HG02884 (cell line): ENCODE results near the gene COA8.

Source experiments
- ATAC-seq: cut with Tn5 transposase; IDR thresholded peaks from one replicate; pipeline ENCODE4 v1.9.1; 2021; ENCODE audit warnings: mild to moderate bottlenecking, moderate library complexity; ENCODE audit not compliant: unreplicated experiment

The COA8 gene

DNA sequence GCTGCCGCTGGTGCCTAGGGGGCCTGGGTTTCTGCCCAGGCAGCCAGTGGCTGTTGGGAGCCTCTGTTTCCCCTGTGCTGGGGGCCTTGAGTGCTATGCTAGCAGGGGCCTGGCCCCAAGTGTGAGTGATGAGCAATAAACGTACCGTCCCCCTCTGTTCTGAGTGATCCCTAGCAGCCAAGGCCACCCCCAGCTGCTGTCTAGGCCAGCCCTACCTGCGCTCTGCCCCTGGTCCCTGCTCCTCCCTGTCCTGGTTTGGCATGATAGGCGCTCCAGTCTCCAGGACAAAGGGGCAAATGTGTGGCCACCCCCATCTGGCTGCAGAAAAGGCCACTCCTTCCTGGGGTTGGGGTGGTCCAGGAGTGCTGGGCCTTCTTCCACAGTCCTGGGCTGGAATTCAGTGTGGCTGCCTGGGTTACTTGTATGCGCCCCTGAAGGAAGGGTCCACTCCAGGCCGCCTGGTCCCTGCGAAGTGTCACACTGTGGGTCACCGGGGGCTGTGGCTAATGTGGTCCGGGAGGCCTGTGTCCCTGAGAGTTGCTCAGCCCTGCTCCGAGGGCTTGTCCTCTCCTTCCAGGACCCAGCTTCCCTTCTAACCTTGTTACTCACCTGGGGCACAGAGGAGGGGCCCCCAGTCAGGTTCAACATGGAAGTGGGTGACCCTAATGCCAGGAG, 26.7 kb upstream of the COA8 start:
- ATAC-seq = no peak

DNA sequence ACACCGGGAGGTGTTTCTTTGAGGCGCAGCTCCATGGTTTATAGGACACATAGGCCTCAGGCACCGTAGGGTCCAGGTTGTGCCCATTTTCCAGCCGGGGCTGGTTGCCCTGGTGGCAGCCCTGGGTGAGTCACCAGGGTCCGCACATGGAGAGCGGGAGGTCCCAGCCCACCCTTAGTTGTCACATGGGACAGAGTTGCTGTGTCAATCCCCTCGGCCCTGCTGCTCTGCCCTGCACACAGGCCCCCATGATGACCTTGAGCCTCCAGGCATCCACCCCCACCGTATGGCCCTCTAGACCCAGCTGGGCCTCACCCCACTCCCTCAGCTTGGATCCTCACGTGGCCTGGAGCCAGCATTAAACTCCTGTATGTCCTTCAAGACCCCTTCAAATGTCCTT, 26.1 kb upstream of the COA8 start:
- ATAC-seq = no peak

DNA sequence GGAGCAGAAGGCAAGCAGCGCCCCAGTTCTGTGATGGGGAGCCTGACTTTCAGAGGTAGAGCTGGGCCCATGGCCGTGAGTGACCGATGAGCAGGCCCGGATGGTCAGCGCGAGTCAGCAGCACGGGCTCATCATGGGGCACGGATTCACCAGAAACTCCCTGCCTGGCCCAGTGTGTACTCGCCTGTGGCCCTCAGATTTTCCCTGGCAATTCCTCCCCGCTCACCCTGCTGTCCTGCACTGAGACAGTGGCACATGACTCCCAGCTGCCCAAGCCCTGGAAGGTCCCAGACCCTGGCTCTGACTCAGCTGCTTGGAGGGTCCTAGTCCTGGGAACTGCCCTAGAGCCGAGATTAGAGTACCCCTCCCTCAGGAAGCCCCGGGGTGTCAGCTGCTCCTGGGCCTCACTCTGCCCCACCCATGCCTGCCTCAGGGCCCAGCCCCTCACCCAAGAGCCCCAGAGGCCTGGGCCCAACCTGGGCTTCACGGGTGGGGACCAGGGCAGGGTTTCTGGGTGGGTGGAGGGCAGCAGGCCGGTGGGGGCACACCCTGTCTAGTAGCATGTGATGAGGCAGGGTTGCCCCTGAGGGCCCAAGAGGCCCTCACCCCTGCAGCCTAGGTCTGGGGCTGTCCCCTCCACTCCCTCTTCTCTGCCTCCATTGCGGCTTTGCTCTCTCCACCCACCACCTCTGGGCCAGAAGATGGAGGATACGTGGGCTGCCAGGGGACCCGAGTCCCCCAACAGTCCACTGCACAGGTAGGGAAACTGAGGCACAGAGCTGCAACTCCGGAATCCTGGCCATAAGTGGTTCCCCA, 25.4 kb upstream of the COA8 start:
- ATAC-seq = no peak

DNA sequence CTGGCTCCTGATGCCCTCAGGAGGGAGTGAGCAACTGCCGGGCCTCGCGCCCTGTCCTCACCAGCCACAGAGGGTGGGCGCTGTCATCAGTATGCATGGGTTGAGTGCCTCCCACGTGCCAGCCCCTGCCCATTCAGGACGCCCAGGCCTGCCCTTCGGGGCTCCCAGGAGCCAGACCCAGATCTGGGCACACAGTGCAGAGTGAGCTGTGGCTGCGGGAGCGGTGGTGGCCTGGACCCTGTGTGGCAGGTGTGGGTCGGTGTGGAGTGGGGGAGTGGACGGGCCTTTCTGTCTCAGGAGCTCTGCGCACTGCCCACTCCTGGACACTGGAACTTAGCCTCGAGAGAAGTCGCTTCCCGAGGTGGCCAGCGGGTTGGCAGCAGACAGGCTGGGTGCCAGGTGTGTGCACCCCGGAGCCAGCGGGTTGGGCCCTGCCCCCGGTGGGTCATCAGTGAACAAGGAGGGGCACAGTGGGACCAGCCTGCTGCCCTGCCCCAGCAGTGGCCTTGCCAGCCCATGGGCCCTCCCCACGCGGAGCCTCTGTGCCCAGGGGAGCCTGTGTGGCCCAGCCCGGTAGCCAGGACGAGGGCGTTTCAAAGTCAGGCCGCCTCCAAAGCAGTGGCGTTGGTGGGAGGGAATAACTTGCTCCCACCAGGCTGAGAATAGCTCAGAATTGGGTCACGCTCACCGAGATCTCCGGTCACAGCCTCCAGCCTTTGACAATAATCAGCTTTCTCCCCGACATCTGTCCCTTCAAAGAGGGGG, 24.3 kb upstream of the COA8 start:
- no peak for ATAC-seq

DNA sequence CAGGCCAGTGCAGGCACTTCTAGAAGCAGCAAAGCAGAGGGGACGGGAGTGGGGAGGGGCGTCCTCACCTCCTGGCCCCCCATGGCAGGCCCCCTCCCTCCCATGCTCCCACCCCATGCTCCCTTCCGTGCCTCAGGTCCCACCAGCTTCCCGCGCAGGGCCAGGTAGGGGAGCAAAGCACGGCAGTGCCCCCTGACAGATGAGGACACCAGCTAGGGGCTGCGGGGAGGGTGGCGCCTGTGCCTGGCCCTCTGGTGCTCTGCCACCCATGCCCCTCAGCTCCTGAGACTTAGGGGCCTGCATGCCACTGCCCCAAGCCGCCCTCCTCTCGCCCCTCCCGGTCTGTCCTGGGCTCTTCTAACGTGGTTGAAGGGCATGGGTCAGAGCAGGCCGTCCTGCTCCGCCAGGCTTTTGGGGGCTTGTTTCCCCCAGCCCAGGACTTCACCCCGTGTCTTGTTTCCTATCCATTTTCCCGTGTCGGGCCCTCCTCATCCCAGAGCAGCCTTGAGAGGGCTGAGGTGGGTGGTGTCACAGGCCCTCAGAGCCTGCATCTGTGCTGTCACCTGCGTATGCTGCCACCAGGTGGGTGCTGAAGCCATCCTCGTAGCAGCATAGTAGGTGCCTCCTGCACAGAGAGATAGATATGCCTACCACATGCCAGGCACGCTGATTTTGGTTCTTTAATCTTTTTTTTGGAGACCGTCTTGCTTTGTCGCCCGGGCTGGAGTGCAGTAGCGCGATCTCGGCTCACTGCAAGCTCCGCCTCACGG, 23.5 kb upstream of the COA8 start:
- ATAC-seq = no peak

DNA sequence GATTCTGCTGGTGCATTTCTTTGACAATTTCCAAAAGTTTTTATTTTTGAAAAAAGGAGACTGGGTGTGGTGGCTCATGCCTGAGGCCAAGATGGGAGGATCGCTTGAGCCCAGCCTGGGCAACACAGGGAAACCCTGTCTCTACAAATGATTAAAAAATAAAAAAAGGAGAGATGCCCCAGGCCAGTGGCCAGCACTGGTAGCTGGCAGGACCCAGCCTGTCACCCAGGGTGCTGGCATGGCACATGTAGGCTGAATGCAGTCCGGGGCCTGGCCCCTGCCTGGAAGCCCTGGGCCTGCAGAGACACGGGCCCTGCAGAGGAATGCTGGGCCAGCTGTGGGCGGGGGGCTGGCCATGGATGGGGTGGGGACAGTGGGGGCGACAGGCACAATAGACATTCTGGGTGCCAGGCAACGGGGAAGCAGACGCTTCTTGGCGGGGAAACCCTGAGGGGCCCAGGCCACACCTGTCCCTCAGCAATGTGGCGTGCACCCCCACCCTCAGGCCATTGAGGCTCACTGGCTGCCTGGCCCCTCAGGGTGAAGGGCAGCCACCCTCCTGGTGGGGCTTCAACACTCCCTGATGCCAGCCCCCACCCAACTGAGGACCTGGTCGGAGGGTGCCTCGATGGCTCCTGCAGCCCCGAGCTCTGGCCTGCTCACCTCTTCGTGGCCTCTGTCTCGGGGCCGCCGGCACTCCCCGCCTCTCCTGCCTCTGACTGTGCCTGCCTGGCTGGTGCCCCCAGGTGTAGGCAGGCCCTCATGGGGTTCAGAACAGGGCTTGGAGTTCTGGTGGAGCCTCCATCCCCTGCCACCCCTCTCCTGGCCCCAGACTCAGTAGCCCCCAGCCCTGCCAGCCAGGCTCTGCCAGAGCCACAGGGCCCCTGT, 21.7 kb upstream of the COA8 start:
- no peak for ATAC-seq

DNA sequence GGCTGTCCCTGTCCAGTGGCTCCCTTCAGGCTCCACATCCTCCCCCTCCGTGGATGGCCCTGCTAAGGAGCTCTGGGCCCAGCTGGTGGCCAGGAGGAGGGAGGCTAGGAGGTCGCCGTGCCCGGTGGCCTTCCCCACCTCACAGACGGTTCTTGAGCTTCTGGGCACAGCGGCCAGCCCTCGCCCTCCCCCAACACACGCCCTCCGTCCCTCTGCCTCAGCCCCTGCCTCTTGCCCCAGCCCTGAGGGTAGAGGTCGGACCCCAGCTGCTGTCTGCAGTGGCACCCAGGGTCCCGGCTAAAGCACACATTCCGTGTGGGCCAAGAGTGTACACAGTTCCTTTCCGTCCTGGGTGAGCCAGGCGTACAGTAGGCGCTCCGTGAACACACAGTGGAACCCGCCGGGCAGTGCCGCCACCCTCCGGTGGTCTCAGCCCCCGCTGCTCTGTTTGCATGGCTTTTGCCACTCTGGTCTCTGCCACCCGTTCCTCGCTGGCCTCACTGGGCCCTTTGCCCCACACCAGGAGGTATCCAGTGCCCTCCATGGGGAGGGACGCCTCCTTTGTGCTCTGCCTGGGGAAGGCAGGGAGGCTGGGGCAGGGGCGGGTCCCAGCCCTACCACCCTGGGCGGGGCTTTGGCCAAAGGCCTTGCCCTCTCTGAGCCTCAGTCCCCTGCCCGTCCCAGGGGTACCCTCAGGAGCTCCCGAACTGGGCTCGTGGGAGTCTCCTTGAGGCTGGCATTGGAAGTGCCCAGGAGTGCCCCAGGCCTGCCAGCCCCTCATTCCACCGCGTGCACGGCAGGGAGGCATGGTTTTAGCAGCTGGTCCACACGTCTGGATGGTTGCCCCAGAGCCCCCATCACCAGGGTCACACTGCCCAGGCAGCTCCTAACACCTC, 20.8 kb upstream of the COA8 start:
- no peak for ATAC-seq

DNA sequence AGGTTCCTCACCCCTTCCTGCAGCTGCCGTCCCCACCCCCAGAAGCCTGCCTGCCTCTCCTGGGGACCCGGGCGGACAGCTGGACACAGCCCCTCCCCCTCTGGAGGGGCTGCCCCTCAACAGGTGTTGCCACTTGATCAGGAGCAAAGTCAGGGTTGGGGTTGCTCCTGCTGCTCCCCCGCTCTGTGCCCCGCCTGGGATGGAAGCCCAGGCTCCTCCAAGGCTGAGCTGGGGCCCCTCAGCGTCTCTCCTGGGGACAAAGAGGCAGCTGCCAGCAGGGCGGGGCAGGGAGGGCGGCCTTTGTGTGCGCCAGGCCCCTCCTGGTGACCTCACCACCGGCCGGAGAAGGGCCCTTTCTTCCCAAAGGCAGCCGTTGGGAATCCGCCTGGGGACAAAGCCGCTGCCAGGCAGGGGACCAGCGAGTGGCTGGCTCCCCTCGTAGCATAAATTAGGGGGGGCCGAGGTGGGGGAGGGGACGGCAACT, 20.1 kb upstream of the COA8 start:
- no peak for ATAC-seq

DNA sequence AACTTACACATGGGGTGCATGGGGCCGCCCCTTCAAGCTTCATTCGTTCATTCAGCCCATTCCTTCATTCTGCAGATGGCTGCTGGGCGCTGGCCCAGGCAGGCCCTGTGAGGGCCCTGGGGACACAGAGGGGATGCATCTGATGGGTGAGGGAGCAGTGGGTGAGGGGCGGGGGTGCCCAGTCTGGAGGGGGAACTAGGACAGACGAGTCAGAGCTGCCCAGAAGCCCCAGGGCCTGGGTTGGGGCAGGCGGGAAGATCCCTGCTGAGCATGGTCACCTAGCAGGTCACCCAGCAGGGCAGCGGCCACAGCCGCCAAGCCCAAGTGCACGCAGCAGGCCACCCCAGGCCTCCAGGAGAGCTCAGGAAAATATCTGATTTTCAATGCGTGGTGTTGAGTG, 19.6 kb upstream of the COA8 start:
- no peak for ATAC-seq

DNA sequence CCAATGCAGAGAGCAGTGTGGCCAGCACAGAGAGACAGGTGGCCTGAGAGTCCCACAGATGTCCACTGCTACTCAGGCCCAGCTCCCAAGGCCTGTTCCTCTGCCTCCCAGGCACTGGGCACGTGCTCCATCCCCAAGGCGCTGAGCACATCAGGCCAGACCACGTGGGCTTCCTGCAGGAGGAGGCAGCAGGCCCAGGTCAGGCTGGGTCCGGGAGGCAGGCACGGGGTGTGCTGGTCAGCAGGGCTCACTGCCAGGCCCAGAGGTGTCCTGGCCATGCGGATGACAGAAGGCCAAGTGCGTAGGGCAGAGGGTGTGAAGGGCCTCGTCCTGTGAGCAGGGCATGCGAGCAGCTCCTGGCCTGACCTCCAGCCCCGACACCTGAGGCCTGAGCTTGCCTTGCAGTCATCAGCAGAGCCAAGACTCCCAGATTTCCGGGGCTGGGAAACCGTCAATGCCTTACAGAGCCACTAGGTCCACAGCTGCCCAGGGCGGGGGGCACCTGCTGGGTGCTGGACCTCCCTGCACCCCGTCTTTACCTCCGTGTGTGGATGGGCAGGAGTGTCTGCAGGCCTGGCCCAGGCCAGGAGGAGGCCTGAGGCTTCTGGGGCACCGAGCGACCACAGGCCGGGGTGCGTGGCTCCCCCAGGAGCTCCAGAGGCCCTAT, 18.9 kb upstream of the COA8 start:
- no peak for ATAC-seq

DNA sequence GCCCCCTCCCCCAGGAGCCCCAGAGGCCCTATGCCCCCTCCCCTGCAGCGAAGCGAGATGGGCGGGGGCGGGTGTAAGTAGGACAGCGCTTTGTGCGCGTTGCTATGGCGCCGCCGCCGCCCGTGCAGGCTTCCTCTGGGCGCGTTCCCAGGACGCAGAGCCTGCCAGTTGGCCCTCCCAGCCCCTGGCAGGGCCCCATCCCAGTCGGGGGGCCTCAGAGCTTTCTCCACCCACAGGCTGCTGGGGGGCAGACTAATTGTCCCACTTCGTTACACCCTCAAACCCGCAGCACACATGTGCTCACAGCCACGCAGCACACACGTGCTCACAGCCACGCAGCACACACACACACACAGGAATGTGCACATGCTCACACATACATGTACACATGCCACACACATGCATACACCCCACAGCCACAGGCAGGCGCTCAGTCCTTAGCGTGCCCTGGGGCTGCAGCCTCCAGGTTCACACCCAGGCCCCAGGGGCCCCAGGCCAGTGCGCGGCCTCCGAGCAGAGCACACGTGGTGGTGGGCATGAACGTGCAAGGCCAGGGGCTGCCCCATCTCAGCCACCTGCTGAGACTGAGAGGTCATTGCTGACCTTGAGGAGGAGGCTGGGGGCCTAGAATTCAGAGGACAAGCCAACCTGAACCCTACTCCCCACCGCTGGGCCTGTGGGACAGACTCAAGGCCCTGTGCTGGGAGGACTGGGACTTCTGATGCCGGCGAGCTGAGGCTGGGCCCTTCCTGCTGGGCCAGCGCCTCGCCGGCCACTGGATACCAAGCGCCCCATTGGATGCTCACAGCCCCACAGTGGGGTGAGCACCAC, 18.2 kb upstream of the COA8 start:
- no peak for ATAC-seq

DNA sequence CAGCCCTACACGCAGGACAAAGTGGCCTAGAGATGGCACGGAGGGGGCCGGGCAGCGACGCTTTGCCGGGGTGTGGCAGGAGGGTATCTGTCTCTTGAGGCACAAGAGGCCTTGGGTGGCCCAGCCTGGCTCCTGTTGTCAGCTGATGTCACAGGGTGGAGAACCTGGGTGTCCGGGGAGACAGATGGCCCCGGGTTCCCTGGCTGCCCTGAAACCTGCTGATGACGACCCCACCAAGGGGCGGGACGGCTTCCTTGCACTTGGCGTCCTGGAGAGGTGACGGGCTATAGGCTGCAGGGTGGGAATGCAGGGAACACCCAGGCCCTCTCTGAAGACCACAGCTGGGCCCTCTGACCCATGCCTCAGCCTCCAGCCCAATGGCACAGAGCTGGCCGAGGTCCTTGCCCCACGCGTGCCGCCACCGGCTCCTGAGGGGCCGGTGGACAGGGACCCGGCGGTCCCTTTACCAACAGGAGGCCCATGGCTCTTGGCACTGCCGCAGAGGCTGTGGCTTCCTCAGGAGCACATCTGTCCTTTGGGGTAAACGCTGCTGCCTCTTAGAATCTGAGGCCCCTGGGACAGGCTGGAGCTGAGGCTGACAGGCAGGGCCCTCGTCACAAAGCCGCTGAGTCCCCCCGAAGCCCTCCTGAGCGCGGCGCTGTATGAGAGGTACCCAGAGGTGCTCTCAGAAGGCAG, 17.4 kb upstream of the COA8 start:
- ATAC-seq = no peak

DNA sequence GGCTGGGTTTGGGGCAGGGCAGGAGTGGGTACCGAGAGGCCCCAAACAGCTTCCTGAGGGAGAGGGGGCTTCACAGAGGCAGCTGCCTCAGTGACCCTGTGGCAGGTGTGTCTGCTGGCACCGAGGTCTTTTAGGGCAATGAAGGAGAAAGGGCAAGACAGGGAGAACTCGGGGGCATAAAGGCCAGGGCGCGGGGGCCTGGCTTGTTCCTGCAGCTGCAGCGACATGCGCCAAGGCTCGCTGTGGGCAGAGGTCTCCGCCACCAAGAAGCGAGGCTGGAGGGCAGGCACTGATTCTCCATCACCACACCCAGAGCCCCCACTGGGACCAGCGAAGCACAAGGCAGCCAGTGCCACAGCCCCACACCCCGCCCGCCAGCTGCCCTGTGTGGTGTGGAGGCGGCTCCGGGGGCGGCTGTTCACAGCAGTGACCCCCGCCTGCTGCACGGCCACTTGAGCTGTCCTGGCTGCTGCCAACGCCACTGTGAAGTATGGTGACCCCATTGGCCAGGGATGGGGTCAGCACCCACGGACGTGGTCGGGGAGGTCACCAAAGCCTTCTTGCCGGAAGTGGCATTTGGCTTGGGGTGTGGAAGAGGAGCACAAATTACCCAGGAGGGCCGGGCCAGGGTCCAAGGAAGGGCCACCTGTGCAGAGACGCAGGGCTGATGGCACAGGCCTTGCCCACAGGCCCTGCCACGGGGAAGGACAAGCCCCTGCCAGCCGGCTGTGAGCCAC, 16.7 kb upstream of the COA8 start:
- ATAC-seq = no peak

DNA sequence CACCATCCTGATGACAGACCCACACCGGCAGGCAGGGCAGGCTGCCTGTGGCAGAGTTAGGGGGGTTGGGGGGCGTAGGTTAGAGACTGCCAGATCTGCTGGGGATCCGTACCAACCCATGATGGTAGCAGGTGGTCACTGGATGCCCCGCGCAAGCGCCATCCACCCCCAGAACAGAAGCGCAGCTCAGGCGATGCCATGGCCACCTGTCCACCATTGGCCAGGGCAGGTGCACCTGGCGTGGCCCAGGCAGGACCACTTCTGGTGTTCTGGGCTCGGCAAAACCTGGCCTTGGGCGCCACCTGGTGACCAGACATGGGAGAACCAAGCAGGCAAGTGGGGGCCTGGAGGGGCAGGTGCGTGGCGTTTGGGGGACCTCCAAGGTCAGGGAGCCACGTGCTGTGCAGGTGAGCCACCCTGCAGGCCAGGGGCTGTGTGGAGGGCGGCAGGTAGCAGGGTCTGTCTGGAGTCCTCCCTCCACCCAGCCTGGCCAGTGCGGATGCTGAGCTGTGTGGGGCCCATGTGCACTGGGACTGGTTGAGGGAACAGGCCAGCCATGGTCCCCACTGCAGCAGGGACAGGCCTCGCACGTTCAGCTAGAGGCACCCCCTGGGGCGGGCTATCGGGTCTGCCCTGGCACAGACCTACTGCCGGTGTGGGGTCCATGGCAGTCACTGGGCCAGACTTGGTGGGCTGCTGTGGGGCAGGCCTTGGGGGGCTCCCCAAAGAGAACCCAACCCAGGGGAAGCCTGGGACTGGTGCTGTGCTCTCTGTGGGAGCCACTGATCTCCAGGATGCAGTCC, 15.9 kb upstream of the COA8 start:
- ATAC-seq = no peak

DNA sequence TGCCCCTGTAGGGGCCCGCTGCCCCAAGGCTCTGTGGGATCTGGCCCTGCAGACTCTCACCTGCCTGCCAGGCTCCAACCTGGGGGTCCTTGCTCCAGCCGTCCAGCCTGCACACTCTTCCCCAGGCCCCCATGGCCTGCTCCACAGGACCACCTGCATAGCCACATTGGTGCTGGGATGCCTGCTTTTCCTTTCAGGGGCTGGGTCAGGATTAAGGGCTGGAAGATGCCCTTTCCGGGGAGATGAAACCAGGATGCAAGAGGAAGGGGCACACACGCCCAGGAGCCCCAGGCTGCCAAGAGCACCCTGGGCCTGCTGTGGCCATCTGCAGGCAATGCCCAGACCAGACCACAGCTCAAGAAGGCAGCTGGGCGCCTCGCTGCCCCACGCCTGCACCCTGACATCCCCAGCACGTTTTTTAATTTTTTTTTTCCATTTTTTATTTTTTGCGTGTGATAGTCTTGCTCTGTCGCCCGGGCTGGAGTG, 15.3 kb upstream of the COA8 start:
- no peak for ATAC-seq
